Measurements from ENCODE around the gene KIF6.
"Not testable (repeated sequence)": the region's sequence is repeated elsewhere in the genome, so short reads cannot be mapped to it uniquely, and the experiment has no call there.

KIF6 gene

GRCh38 chr6:39499053-39499452 lies 226.2 kb downstream of the KIF6 start:
- no peak for DNase-seq (ENCODE audit: low read depth in 2 of 2)

GRCh38 chr6:39498096-39498495 lies 227.1 kb downstream of the KIF6 start:
- no peak for DNase-seq (ENCODE audit: low read depth in 2 of 2)

DNA sequence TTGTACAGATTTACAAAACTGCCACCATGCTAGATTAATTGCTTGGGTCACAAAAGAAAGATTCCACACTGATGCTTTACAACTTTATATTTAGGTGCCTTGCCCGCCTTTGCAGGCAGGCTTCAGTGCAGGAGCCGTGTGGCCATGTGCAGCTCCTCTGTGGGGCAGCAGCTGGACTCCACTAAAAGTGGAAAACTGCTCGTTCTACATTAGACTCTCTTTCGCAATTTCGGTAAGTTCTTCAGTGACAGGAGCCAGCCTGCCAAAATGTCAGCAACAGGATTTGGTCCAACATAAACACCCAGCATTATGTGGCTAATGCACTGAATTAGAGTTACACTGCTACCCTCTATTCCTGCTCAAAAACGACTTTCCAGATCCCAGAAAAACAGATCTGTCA lies 228.3 kb downstream of the KIF6 start:
- DNase-seq (ENCODE audit: low read depth in 2 of 2), result no peak

DNA sequence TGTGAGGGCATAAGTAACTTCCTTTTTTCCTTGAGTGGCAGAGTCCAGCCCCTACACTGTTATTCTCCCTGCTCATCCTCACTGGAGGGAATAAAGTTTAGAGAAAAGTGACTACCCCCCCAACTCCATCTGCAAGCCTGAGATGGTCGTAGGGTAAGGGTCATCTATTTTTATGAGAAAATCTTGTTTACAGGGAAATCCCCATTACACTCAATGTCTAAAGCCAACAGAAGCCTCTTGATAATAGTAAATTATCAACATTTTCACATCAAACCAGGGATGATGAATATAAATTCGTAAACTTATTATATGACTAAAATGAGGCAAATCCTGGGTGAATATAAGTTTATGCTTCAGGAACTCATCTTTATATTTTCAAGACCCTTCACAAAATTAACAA lies 228.8 kb downstream of the KIF6 start:
- no peak for DNase-seq (ENCODE audit: low read depth in 2 of 2)

GRCh38 chr6:39495640-39496039 lies 229.6 kb downstream of the KIF6 start:
- DNase-seq (ENCODE audit: low read depth in 2 of 2), result no peak

GRCh38 chr6:39494998-39495397 lies 230.2 kb downstream of the KIF6 start:
- no peak for DNase-seq (ENCODE audit: low read depth in 2 of 2)

DNA sequence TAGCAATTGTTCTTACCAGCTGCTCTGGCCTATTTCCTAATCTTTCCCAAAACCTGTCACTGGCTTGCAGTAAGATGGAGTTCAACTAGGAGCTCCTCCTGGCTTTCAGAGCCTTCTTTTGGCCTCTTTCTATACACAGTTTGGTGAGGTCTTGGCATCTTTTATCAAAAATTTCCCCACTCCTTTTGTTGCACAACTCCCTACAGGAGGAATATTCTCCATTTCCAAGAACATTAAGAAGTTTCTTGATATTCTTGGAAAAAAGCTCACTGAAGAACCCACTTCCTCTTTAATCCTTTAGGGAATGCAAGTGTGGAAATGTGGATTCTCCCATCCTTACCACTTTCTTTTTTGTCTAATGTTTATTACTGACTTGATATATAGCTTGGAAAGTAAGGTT lies 231.4 kb downstream of the KIF6 start:
- no peak for DNase-seq (ENCODE audit: low read depth in 2 of 2)

DNA sequence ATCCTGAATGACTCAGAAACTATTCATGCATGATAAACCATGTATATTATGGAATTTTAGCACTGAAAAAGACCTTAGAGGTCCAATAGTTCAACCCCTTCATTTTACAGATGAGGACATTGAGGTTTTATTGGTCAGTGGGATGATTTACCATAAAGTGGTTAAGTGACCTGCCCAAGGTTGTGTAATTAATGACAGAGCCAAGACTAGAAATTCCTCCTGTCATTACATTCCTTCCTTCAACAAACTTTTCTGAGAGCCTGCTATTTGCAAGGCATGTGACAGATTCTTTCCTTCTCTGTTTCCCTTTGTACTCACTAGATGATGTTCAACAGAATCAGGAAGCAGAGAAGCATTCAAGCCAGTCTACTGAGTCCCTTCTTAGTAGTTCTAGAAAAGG lies 232.0 kb downstream of the KIF6 start:
- DNase-seq (ENCODE audit: low read depth in 2 of 2), result no peak

GRCh38 chr6:39490108-39490507 lies 235.1 kb downstream of the KIF6 start:
- DNase-seq (ENCODE audit: low read depth in 2 of 2), result no peak

DNA sequence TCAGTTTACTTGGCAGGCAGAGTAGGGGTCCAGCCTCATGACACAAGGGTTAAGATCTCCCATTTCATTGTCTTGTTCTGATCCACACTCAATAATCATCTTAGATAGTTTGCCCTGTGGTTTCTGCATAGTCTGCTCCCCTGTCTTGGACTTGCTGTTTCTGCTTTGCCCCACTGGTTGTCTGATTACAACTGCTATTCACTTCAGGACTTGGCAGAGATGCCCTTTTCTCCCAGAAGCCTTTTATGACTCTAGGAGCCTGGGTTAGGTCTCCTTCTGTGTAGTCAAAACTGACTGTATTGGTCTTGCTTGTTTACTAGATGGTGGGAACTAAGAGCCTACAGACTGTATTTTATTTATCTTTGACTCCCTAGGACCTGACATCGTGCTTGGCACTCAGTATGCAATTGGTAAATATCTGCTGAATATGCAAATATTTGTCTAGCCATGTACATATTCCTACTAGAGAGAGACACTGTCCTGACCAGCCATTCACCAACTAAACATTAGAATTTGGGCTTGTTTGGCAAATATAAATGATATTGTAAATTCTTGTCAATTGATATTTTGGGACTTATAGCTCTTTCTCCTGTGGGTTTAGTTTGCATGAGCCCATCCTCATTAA lies 236.8 kb downstream of the KIF6 start:
- DNase-seq (ENCODE audit: low read depth in 2 of 2), result no peak

DNA sequence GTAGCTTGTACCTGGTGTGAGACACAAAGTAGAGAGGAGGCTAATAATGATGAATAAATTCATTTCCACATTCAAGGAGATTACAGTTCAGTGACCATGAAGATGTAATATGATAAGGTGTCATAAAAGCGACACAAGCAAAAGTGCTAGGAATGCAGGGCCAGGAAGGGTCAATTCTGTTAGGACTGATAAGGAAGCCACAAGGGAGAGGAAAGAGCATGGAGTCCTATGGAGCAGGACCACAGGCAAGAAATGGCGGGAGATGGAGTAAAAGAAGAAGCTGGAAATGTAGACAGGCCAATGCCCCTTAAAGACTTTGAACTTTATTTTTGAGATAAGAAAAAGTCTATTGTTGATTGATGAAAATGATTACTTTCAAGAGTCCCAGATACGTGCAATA lies 240.9 kb downstream of the KIF6 start:
- no peak for DNase-seq (ENCODE audit: low read depth in 2 of 2)

DNA sequence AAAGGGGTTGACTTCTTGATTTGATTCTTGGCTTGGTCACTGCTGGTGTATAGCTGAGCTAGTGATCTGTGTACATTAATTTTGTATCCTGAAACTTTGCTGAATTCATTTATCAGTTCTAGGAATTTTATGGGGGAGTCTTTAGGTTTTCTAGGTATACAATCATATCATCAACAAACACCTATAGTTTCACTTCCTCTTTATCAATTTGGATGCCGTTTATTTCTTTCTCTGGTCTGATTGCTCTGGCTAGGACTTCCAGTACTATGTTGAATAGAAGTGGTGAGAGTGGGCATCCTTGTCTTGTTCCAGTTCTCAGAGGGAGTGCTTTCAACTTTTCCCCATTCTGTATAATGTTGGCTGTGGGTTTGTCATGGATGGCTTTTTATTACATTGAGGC lies 245.4 kb downstream of the KIF6 start:
- not testable (repeated sequence) for DNase-seq (ENCODE audit: low read depth in 2 of 2)

DNA sequence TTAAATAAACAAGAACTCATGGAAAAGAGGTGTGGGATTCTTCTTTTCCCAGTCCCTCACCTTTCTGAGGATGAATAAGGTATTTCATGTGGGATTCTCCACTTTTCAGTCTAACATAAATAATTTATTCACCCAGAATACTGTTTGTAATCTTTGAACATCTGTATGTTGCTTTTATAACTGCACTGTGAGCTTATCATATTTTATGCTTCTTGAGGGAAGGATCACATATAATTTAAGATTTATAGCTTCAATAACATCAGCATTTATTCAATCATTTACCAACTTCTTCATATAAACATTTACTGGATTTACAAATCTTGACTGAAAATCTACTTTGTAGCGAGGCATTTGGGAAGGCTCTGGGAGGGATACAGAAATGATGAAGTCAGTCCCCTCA lies 248.5 kb downstream of the KIF6 start:
- no peak for DNase-seq (ENCODE audit: low read depth in 2 of 2)

DNA sequence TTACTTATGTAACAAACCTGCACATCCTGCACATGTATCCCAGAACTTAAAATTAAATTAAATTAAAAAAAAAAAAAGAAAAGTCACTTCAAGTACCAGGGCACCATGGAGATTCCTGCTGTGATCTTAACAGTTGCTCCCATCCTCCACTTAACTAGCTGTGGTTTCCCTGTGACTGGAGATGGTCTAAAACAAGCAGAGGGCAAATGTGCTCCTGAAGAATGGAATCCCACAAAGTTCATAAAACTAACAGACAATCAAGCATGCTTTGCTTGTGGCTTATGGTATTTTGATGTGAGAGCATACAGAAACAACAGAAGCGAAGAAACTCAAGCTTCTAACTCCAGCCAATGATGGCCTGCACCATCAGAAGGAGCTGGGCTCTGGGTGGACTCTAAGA lies 249.1 kb downstream of the KIF6 start:
- DNase-seq (ENCODE audit: low read depth in 2 of 2), result no peak

DNA sequence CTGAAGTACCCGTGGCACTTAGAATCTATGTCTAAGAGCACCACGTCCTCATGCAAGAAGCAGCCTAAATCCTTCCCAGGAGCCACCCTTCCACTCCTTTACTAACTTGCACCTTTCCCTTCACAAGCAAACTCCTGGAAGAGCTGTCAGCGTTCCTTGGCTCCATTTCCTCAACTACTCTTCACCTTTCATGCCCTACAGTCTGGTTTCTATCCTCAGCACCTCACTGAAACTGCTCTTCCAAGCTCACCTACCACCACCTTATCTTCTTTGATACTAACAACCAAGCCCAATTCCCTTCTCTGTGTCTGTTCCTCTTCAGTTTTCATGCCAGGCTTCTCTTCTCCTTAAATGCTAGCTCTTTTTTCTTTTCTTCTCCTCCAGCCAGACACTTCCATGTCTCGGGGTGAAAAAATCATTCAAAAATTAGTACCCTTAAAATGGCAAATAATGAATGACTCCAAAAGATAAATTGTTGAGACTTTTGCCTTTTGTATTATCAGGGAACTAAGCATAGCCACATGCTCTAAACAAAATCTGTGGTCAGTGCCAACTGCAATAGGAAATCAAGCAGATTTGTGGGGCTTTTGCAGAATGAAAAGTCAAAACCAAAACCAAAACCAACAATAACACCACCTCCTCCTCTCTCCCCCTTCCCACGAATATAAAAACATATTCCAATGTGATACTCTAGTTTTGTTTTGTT lies 253.1 kb downstream of the KIF6 start:
- DNase-seq (ENCODE audit: low read depth in 2 of 2), result no peak

DNA sequence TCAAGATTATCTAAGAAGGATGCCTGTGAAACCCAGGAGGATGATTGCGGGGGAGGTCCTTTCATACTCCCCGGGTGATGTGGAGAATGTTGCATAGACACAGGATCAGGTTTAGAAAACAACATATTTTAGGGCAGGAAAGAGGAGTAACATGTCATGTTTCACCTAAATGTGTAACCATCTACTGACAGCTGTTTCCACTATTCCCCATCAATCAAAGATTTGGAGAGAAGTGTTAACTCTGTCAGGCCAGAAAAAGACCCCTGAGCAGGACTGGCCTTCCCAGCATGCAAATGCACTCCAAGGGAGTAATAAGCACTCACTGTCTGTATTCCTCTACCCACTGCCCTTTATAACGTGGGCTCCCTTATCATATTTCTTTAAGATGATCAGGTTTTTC lies 254.7 kb downstream of the KIF6 start:
- DNase-seq (ENCODE audit: low read depth in 2 of 2), result no peak

GRCh38 chr6:39468385-39468784 lies 256.8 kb downstream of the KIF6 start:
- DNase-seq (ENCODE audit: low read depth in 2 of 2), result no peak

GRCh38 chr6:39466631-39467030 lies 258.6 kb downstream of the KIF6 start:
- DNase-seq (ENCODE audit: low read depth in 2 of 2), result no peak

- DNase-seq (ENCODE audit: low read depth in 2 of 2), result no peak
Measured at GRCh38 chr6:39465539-39465938, 259.7 kb downstream of the KIF6 start.

GRCh38 chr6:39464067-39464466 lies 261.1 kb downstream of the KIF6 start:
- no peak for DNase-seq (ENCODE audit: low read depth in 2 of 2)

DNA sequence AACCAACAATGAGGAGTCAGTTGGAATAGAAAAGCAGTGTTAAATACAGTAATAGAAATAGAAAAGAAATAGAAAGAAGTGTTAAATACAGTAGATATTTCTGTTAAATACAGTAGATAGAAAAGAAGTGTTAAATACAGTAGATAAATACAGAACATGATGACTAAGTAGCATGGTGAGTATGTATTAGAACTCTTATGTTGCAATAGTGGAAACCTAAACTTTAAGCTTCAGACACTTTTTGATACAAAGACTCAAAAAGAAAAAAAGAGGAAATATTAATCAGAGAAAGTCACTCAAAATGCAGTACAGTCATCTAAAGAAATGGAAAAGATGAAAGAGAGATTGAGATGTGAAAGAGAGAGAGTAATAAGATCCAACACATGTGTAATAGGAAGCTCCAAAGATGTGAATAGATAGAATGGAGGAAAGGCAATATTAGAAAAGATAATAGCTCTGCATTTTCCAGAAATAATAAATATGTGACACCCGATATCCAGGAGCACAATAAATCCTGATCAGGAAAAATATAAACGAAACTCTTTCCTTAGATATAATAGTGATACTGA lies 271.2 kb downstream of the KIF6 start:
- DNase-seq (ENCODE audit: low read depth in 2 of 2), result no peak

GRCh38 chr6:39453241-39453640 lies 272.0 kb downstream of the KIF6 start:
- no peak for DNase-seq (ENCODE audit: low read depth in 2 of 2)

DNA sequence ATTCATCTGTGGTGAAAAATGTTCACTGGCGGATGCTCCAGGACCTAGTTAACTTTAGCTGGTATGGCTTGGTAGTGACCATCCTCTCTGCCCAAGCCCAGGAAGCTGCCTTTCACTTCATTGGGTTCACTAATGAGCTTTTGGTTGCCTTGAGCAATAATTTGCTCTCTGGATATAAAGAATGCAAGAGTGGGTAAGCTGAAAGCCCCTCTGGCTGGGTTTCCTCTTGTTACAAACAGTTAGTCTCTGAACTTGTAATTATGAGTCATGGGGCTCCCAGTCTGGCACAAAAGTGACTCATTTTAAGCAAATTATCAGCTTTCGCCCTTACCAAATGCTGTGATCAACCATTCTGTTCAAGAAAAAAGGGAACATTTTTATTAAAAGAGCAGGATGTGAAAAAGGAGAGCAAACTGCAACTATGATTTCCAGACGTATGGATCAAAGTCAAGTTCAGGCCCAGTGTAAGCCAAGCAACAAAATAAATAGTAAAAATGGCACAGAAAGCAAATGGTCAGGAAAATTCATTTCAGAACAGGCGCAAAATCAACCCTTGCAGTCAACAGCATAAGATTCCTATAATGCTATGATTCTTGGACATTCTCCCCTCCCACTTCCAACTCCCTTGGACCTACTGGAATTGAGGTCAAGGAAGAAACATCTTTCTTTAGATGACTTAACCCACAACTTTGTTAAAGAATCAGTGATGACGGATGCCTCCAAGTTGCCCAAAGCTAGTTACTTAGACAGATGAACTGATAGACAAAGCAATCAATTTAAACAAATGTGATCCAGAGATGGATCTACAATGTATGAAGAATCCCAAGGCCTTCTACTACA lies 272.7 kb downstream of the KIF6 start:
- no peak for DNase-seq (ENCODE audit: low read depth in 2 of 2)

Measured in stimulated activated CD4-positive, alpha-beta T cell treated with anti-CD3 and anti-CD28 coated beads, Interleukin-1b, Interleukin-23, amount 100 ng/mL, for 1 hour (primary cell).